Natural killer cell (primary cell): ENCODE data around the gene UNK. TPM values are rescaled to one million over a fixed set of nuclear protein-coding genes. Genes with fewer than 3 reads are reported as not detected.

ENCODE experiments used
- ATAC-seq, 3 donors: fragments of 150-1000 bp in 2 of 3; fragments of 200-7000 bp in 1 of 3; cut with Tn5 transposase; 1 replicate in 1 of 3; 2 replicates in 2 of 3; pipeline ENCODE4 v1.10.0; 2021; ENCODE audit warnings: mild to moderate bottlenecking in 2 of 3, moderate library complexity in 2 of 3
- DNase-seq, 2 donors: peaks; one replicate each; pipeline versions ENCODE4 v3.0.0 to v3.0.0-alpha.2; 2013 to 2021; ENCODE audit warnings: mixed read lengths in 1 of 2
- H3K27ac ChIP-seq: one replicate; pipeline ENCODE4 v1.5.1; 2013; ENCODE audit warnings: mild to moderate bottlenecking, low read length
- H3K27me3 ChIP-seq: one replicate; pipeline ENCODE4 v1.6.1; 2013; ENCODE audit warnings: low read length; ENCODE audit not compliant: control insufficient read depth, insufficient read depth
- H3K36me3 ChIP-seq: one replicate; pipeline ENCODE4 v1.6.1; 2013; ENCODE audit warnings: low read length; ENCODE audit not compliant: control insufficient read depth, insufficient read depth
- H3K4me1 ChIP-seq: one replicate; pipeline ENCODE4 v1.6.1; 2013; ENCODE audit warnings: low read length; ENCODE audit not compliant: control insufficient read depth, insufficient read depth
- H3K4me3 ChIP-seq: one replicate; pipeline ENCODE4 v1.5.1; 2013; ENCODE audit warnings: low read length
- H3K9me3 ChIP-seq: one replicate; pipeline ENCODE4 v1.6.1; 2013; ENCODE audit warnings: low read length; ENCODE audit not compliant: control insufficient read depth, insufficient read depth
- H3K27ac Mint-ChIP-seq, 2 donors: one replicate each; pipeline ENCODE4 v1.8.0; 2022; ENCODE audit warnings: mild to moderate bottlenecking in 2 of 2, mixed read lengths in 2 of 2, moderate library complexity in 1 of 2
- H3K27me3 Mint-ChIP-seq, 2 donors: one replicate each; pipeline ENCODE4 v1.8.0; 2022; ENCODE audit warnings: low read depth in 2 of 2, mixed read lengths in 2 of 2
- H3K36me3 Mint-ChIP-seq: one replicate; pipeline ENCODE4 v1.8.0; 2022; ENCODE audit warnings: mixed read lengths
- H3K4me1 Mint-ChIP-seq, 2 donors: one replicate each; pipeline ENCODE4 v1.8.0; 2022; ENCODE audit warnings: mixed read lengths in 2 of 2
- H3K4me3 Mint-ChIP-seq: one replicate; pipeline ENCODE4 v1.8.0; 2022; ENCODE audit warnings: mild to moderate bottlenecking, moderate library complexity, mixed read lengths
- H3K9me3 Mint-ChIP-seq, 2 donors: one replicate each; pipeline ENCODE4 v1.8.0; 2022; ENCODE audit warnings: mixed read lengths in 2 of 2
- WGBS: methylation state at CpG from one replicate; pipeline ENCODE4 v1.1.7; 2013; ENCODE audit warnings: missing lambda C conversion rate; ENCODE audit not compliant: insufficient coverage; 5-methylcytosine and 5-hydroxymethylcytosine counted together
- intact Hi-C: fragments of 100-400 bp; cut with micrococcal nuclease; formaldehyde crosslinking; loops from one replicate; pipeline ENCODE4 v1.14.2; 2022
- total RNA-seq, 4 donors: library from RNA; stranded (reverse); fragments of 120-200 nt in 1 of 4; gene quantifications; one replicate each; pipeline versions ENCODE4 v1.2.3 to v1.2.4, GENCODE V29; 2013 to 2022
- TF ChIP-seq, protein P1 (sequence below): fragments of 200-600 bp; IDR thresholded peaks from one replicate; pipeline ENCODE4 v1.8.0; 2022; ENCODE audit warnings: antibody characterized with exemption

The UNK gene
- total RNA-seq, 3 donors from 2014 or later (not counting 1 experiment from before 2014, with no cell fraction given): 44.2 to 51.3 (median 44.5) TPM

DNA sequence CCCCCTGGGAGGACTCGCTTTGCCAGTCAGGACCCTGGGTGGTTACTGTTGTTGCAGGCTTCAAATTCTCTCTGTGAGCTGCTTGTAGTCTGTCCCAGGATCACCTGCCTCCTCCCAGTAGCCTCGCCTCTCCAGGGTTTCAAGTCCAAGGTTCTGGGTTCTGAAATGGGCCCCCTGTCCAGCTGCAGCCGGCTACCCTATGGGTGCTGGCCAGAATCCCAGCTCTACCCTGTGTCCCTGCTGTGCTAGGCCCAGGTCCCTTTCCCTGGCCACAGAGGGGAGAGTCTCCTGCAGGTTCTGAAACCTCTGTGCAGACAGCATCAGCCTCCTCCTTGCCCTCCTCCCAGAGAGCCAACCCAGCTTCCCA lies 38.2 kb downstream of the UNK start:
- H3K27me3 Mint-ChIP-seq: no peaks in the 10 kb centered on the region
- intact Hi-C loops: no loop called here
- TF ChIP-seq, protein P1, sequence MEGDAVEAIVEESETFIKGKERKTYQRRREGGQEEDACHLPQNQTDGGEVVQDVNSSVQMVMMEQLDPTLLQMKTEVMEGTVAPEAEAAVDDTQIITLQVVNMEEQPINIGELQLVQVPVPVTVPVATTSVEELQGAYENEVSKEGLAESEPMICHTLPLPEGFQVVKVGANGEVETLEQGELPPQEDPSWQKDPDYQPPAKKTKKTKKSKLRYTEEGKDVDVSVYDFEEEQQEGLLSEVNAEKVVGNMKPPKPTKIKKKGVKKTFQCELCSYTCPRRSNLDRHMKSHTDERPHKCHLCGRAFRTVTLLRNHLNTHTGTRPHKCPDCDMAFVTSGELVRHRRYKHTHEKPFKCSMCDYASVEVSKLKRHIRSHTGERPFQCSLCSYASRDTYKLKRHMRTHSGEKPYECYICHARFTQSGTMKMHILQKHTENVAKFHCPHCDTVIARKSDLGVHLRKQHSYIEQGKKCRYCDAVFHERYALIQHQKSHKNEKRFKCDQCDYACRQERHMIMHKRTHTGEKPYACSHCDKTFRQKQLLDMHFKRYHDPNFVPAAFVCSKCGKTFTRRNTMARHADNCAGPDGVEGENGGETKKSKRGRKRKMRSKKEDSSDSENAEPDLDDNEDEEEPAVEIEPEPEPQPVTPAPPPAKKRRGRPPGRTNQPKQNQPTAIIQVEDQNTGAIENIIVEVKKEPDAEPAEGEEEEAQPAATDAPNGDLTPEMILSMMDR: no peak
- H3K27ac Mint-ChIP-seq: peak overlapping the region in 1 of 2 donors; percentile 61
- ATAC-seq: no peak
- no peaks in the 10 kb centered on the region for H3K9me3 Mint-ChIP-seq
- Histone ChIP-seq H3K9me3 (no peaks in the 10 kb centered on the region), H3K36me3 (peaks cover 52% of the 10 kb centered on the region), H3K27ac (no peak overlapping the region), H3K4me3 (no peak overlapping the region), H3K4me1 (peaks cover 28% of the 10 kb centered on the region), H3K27me3 (no peaks in the 10 kb centered on the region)
- no peaks in the 10 kb centered on the region for H3K36me3 Mint-ChIP-seq
- WGBS: 96% methylated on average over 3 of the region's 3 CpGs
- no peak for DNase-seq
- H3K4me3 Mint-ChIP-seq: no peak overlapping the region
- H3K4me1 Mint-ChIP-seq: peaks cover 6 to 19% of the 10 kb centered on the region in 2 donors

DNA sequence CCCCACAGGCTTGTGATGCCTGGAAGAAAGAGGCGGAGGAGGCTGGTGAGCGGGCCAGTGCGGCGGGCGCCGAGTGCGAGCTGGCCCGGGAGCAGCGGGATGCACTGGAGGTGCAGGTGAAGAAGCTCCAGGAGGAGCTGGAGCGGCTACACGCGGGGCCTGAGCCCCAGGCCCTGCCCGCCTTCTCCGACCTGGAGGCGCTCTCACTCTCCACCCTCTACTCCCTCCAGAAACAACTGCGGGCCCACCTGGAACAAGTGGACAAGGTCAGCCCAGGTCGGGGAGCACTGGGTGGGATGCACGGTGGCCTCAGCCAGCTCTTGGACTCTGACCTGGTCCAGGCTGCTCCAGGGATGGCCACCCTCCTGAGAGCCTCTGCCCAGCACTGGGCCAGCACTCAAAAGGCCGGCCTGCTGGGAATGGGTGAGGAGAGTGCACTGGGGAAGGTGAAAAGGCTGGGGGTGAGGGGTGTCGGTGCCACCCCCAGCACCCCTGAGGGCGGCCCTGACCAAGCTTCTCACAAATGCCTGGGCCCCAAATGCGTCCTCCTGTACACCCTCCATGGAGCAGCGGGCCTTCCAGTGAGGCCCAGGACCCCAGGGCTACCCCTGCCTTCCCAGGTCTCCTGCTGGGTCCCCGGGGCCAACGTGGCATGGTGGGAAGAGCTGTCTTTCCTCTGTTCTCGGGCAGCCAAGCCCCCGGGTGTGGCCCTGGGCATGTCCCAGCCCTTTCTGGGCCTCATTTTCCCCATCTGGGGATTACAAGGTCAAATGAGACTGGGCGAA lies 38.8 kb downstream of the UNK start:
- Histone ChIP-seq H3K27me3 (no peaks in the 10 kb centered on the region), H3K27ac (no peak overlapping the region), H3K36me3 (peaks cover 52% of the 10 kb centered on the region), H3K9me3 (no peaks in the 10 kb centered on the region), H3K4me1 (peaks cover 35% of the 10 kb centered on the region), H3K4me3 (no peak overlapping the region)
- H3K27me3 Mint-ChIP-seq: no peaks in the 10 kb centered on the region
- H3K9me3 Mint-ChIP-seq: no peaks in the 10 kb centered on the region
- intact Hi-C loops: no loop called here
- H3K4me1 Mint-ChIP-seq: peaks cover 6 to 23% of the 10 kb centered on the region in 2 donors
- H3K27ac Mint-ChIP-seq: no peak overlapping the region
- TF ChIP-seq, protein P1: no peak
- H3K36me3 Mint-ChIP-seq: no peaks in the 10 kb centered on the region
- DNase-seq (no peak), ATAC-seq (no peak)
- no peak overlapping the region for H3K4me3 Mint-ChIP-seq
- WGBS: 86% methylated on average over 28 of the region's 28 CpGs

DNA sequence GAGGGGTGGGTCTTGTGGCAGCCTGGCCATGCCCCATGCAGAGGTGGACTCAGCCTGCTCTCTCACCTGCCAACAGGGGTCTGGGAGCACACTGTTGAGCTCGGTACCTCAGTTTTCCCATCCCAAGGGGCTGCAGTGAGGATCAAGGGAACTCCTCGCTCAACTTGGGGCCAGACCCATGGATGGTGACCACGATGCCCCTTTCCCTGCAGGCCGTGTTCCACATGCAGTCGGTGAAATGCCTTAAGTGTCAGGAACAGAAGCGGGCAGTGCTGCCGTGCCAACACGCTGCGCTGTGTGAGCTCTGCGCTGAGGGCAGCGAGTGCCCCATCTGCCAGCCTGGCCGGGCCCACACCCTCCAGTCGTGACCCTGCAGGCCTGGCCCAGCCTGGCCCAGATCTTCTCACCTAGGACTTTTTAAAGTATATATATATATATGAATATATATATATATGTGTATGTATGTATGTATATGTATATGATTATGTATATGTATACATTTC lies 39.5 kb downstream of the UNK start:
- H3K9me3 Mint-ChIP-seq: no peaks in the 10 kb centered on the region
- no peak overlapping the region for H3K4me3 Mint-ChIP-seq
- H3K4me1 Mint-ChIP-seq: peaks cover 6 to 23% of the 10 kb centered on the region in 2 donors
- no peaks in the 10 kb centered on the region for H3K36me3 Mint-ChIP-seq
- TF ChIP-seq, protein P1: no peak
- Histone ChIP-seq H3K27me3 (no peaks in the 10 kb centered on the region), H3K4me1 (peaks cover 38% of the 10 kb centered on the region), H3K9me3 (no peaks in the 10 kb centered on the region), H3K4me3 (no peak overlapping the region), H3K36me3 (peaks cover 52% of the 10 kb centered on the region), H3K27ac (no peak overlapping the region)
- peak overlapping the region in 1 of 2 donors; percentile 49 for H3K27ac Mint-ChIP-seq
- DNase-seq (no peak), ATAC-seq (no peak)
- H3K27me3 Mint-ChIP-seq: no peaks in the 10 kb centered on the region
- 95% methylated on average over 13 of the region's 13 CpGs for whole genome bisulfite sequencing
- intact Hi-C loops: no loop called here
